Spleen (tissue), 3 donors: ENCODE measurements around the gene EXOSC5.

Source experiments
- POLR2A ChIP-seq, 3 donors: fragments of 450-650 bp; IDR thresholded peaks; one replicate each; pipeline ENCODE4 v1.5.1; 2017; ENCODE audit warnings: antibody characterized with exemption in 3 of 3, mild to moderate bottlenecking in 1 of 3
- POLR2AphosphoS5 ChIP-seq, 3 donors: sonication (generic); formaldehyde crosslinking; IDR thresholded peaks; one replicate each; pipeline ENCODE4 v1.5.1; 2017; ENCODE audit warnings: antibody characterized with exemption in 3 of 3

DNA sequence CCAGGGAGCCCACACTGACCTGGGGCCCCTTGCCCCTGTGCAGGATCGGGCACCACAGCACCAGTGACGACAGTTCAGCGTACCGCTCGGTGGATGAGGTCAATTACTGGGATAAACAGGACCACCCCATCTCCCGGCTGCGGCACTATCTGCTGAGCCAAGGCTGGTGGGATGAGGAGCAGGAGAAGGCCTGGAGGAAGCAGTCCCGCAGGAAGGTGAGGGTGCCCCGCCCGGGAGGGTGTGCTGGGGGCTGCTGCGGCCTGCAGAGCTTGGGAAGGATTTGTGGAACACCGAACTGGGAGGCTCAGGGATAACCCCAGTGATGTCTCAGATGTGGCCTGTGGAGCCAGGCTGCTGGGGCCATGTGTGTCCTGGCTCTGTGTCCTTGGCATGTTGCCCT, 25.8 kb upstream of the EXOSC5 start:
- TF ChIP-seq POLR2A (IDR thresholded peaks at IDR 0.05), result no peak
- peak in 1 of 3 donors; percentile 31 for TF ChIP-seq POLR2AphosphoS5 (IDR thresholded peaks at IDR 0.05)
